OCI-LY3 (cell line): Measurements from ENCODE around the gene MLH1.
A peak's percentile ranks its signal among the peaks of the same experiment; 100 is the strongest.

ENCODE experiments used
- H2AFZ ChIP-seq: fragments of 200-600, 300-600 bp; shearing (Covaris generic); 2 replicates; pipeline ENCODE4 v1.6.0; 2014; ENCODE audit warnings: antibody characterized with exemption, low read depth, low read length
- H3K27ac ChIP-seq: fragments of 200-600, 300-600 bp; sonication (generic); 2 replicates; pipeline ENCODE4 v1.5.1; 2014; ENCODE audit warnings: mild to moderate bottlenecking, low read length, moderate library complexity, mixed read lengths
- H3K27me3 ChIP-seq: fragments of 200-600, 300-600 bp; sonication (generic); 2 replicates; pipeline ENCODE4 v1.6.1; 2014; ENCODE audit warnings: low read depth, low read length, mixed read lengths
- H3K36me3 ChIP-seq: fragments of 200-600, 300-600 bp; sonication (generic); replicated peaks from 2 replicates; pipeline ENCODE3; 2014; ENCODE audit warnings: low read depth, low read length, mixed read lengths
- H3K4me1 ChIP-seq: fragments of 300-600, 200-600 bp; sonication (generic); 2 replicates; pipeline ENCODE4 v1.6.1; 2014; ENCODE audit warnings: low read length, mixed read lengths
- H3K4me2 ChIP-seq: fragments of 200-600, 300-600 bp; sonication (generic); 2 replicates; pipeline ENCODE4 v1.6.1; 2014; ENCODE audit warnings: low read length, mixed read lengths
- H3K4me3 ChIP-seq: fragments of 300-600, 200-600 bp; sonication (generic); 2 replicates; pipeline ENCODE4 v1.5.1; 2014; ENCODE audit warnings: antibody characterized with exemption, mild to moderate bottlenecking, low read length, moderate library complexity
- H3K79me2 ChIP-seq: fragments of 300-600, 200-600 bp; shearing (Covaris generic); 2 replicates; pipeline ENCODE4 v1.6.1; 2014; ENCODE audit warnings: mild to moderate bottlenecking, low read length, mixed read lengths
- H3K9ac ChIP-seq: fragments of 300-600, 200-600 bp; shearing (Covaris generic); 2 replicates; pipeline ENCODE4 v1.6.0; 2014; ENCODE audit warnings: mild to moderate bottlenecking, low read length, moderate library complexity
- H3K9me3 ChIP-seq: fragments of 200-600, 300-600 bp; shearing (Covaris generic); 2 replicates; pipeline ENCODE4 v1.6.1; 2014; ENCODE audit warnings: low read length, mixed read lengths; ENCODE audit not compliant: insufficient read depth
- H4K20me1 ChIP-seq: fragments of 200-600, 300-600 bp; sonication (generic); 2 replicates; pipeline ENCODE4 v1.6.1; 2016; ENCODE audit warnings: low read length, mixed read lengths; ENCODE audit not compliant: insufficient read depth
- EZH2phosphoT487 ChIP-seq: fragments of 200-600 bp; shearing (Covaris generic); IDR thresholded peaks from 2 replicates; pipeline ENCODE4 v1.6.1; 2018; ENCODE audit warnings: antibody characterized with exemption, mixed run types, low read depth
- TF ChIP-seq, protein P1 (sequence below): fragments of 200-600, 300-600 bp; sonication (generic); IDR thresholded peaks from 2 replicates; pipeline ENCODE4 v1.5.1; 2014; ENCODE audit warnings: antibody characterized with exemption, low read length, low read depth

The MLH1 gene

DNA sequence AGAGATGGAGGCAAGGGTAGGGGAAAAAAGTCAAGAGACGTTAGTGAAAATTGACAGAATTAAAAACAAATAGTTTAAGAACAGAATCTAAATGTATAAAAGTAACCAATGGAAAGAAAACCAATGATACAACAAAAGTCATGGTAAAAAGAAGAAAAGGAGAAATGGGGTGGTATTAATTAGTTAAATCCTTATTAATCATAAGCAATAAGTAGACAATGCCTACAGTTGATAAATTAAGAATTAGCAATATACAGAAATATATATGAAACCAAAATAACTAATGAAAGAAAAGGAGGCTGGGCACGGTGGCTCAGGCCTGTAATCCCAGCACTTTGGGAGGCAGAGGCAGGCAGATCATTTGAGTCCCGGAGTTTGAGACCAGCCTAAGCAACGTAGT lies 24.2 kb upstream of the MLH1 start:
- no peaks in the 10 kb centered on the region for H3K27me3 ChIP-seq
- H3K4me2 ChIP-seq: 0 out of 2 replicates have a peak overlapping the region, but pooled peaks have one; percentile 16
- no peaks in the 10 kb centered on the region for H3K79me2 ChIP-seq
- TF ChIP-seq, protein P1, sequence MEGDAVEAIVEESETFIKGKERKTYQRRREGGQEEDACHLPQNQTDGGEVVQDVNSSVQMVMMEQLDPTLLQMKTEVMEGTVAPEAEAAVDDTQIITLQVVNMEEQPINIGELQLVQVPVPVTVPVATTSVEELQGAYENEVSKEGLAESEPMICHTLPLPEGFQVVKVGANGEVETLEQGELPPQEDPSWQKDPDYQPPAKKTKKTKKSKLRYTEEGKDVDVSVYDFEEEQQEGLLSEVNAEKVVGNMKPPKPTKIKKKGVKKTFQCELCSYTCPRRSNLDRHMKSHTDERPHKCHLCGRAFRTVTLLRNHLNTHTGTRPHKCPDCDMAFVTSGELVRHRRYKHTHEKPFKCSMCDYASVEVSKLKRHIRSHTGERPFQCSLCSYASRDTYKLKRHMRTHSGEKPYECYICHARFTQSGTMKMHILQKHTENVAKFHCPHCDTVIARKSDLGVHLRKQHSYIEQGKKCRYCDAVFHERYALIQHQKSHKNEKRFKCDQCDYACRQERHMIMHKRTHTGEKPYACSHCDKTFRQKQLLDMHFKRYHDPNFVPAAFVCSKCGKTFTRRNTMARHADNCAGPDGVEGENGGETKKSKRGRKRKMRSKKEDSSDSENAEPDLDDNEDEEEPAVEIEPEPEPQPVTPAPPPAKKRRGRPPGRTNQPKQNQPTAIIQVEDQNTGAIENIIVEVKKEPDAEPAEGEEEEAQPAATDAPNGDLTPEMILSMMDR: no peak
- H3K9ac ChIP-seq: no peak overlapping the region
- H4K20me1 ChIP-seq: no peaks in the 10 kb centered on the region
- H3K4me1 ChIP-seq: peaks cover 40% of the 10 kb centered on the region
- H3K4me3 ChIP-seq: no peak overlapping the region
- H3K9me3 ChIP-seq: no peaks in the 10 kb centered on the region
- no peak overlapping the region for H2AFZ ChIP-seq
- no peak overlapping the region for H3K27ac ChIP-seq
- no peaks in the 10 kb centered on the region for H3K36me3 ChIP-seq

DNA sequence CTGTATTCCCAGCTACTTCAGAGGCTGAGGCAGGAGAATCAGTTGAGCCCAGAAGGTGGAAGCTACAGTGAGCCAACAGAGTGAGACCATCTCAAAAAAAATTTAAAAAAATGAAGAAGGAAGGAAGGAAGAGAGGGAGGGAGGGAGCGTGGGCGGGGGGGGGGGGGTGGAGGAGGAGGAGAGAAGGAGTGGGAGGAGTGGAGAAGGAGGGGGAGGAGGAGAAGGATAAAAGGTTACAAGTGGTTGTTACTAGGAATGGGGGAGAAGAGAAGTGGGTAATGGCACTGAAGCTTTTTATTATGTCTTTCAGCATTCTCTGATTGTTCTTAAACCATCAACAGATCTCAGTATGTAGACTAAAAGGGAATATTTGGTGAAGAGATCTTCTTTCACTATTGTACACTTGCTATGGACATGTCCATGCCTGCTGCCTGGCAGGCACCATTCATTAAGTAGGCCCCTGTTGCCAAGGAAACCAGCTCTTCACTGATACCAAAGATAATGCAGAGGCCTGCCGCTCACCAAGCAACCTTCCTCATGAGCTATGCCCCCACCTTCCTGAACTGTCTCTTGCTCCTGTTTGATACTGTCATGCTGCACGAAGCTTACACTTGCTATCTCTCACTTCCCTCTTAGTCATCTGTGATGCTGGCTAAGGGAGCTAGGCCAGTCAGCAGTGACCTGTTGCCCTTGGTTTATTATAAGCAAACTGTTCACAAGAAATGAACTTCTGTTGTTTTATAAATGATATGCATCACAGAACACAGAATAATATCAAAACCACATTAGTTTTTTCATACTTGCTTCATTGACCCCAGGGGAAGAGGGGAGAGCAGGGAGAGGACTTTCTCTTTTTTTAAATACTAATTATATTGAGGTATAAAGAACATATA lies 23.5 kb upstream of the MLH1 start:
- H3K36me3 ChIP-seq: no peaks in the 10 kb centered on the region
- H3K9ac ChIP-seq: no peak overlapping the region
- no peaks in the 10 kb centered on the region for H3K9me3 ChIP-seq
- H3K27me3 ChIP-seq: no peaks in the 10 kb centered on the region
- peaks cover 35% of the 10 kb centered on the region for H3K4me1 ChIP-seq
- H3K27ac ChIP-seq: peak overlapping the region; percentile 59
- no peak for TF ChIP-seq EZH2phosphoT487
- TF ChIP-seq, protein P1: no peak
- H3K4me2 ChIP-seq: peak overlapping the region; percentile 66
- H2AFZ ChIP-seq: no peak overlapping the region
- no peaks in the 10 kb centered on the region for H3K79me2 ChIP-seq
- H3K4me3 ChIP-seq: no peak overlapping the region
- no peaks in the 10 kb centered on the region for H4K20me1 ChIP-seq

DNA sequence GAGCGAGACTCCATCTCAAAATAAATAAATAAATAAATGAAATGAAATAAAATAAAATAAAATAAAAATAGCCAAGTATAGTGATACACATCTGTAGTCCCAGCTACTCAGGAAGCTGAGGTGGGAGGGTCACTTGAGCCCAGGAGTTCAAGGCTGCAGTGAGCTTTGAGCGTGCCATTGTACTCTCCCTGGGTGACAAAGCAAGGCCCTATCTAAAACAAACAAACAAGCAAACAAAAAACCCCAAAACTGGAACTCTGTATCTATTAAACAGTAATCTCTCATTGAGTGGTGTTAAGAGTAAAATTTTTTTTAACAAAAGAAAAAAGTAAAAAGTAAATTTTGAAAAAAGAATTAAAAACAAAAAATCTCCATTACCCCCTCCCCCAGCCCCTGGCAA lies 21.2 kb upstream of the MLH1 start:
- Histone ChIP-seq H3K27ac (no peak overlapping the region), H3K9me3 (no peaks in the 10 kb centered on the region), H3K4me3 (no peak overlapping the region), H3K27me3 (no peaks in the 10 kb centered on the region), H4K20me1 (no peaks in the 10 kb centered on the region), H2AFZ (no peak overlapping the region), H3K9ac (no peak overlapping the region), H3K79me2 (no peaks in the 10 kb centered on the region), H3K4me1 (peaks cover 27% of the 10 kb centered on the region), H3K36me3 (no peaks in the 10 kb centered on the region), H3K4me2 (no peak overlapping the region)
- no peak for TF ChIP-seq EZH2phosphoT487
- TF ChIP-seq, protein P1: no peak

DNA sequence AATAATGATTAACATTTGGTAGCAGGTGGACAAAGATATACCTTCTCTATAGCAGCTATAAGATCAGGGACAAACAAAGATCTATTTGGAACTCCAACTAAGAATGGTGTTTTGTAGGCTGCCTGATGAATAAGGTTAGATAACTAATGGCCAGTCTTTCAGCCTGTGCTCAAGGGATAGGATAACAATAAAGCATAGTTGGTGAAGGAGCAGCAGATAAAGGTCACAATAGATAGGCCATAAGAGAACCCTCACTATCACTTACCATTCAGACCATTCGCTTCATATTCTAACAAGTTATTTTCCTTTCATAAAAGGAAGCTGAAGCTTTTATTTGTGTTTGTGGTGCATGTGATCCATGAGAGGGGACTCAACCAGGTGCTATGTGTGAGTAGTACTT lies 20.2 kb upstream of the MLH1 start:
- no peak overlapping the region for H3K27ac ChIP-seq
- H3K79me2 ChIP-seq: no peaks in the 10 kb centered on the region
- H3K4me1 ChIP-seq: peaks cover 27% of the 10 kb centered on the region
- H3K4me2 ChIP-seq: no peak overlapping the region
- H3K36me3 ChIP-seq: no peaks in the 10 kb centered on the region
- no peak overlapping the region for H2AFZ ChIP-seq
- no peaks in the 10 kb centered on the region for H3K27me3 ChIP-seq
- no peaks in the 10 kb centered on the region for H4K20me1 ChIP-seq
- TF ChIP-seq, protein P1: no peak
- no peak for TF ChIP-seq EZH2phosphoT487
- no peak overlapping the region for H3K4me3 ChIP-seq
- H3K9ac ChIP-seq: no peak overlapping the region
- H3K9me3 ChIP-seq: no peaks in the 10 kb centered on the region
